NCI-H1930 (cell line): ENCODE data around the gene PGPEP1.
"Not testable (repeated sequence)": the region's sequence is repeated elsewhere in the genome, so short reads cannot be mapped to it uniquely, and the experiment has no call there.

Source experiments
- DNase-seq, 2 experiments: peaks; one replicate each; lab custom pipeline; 2025; lab: John Stamatoyannopoulos, UW

The PGPEP1 gene

DNA sequence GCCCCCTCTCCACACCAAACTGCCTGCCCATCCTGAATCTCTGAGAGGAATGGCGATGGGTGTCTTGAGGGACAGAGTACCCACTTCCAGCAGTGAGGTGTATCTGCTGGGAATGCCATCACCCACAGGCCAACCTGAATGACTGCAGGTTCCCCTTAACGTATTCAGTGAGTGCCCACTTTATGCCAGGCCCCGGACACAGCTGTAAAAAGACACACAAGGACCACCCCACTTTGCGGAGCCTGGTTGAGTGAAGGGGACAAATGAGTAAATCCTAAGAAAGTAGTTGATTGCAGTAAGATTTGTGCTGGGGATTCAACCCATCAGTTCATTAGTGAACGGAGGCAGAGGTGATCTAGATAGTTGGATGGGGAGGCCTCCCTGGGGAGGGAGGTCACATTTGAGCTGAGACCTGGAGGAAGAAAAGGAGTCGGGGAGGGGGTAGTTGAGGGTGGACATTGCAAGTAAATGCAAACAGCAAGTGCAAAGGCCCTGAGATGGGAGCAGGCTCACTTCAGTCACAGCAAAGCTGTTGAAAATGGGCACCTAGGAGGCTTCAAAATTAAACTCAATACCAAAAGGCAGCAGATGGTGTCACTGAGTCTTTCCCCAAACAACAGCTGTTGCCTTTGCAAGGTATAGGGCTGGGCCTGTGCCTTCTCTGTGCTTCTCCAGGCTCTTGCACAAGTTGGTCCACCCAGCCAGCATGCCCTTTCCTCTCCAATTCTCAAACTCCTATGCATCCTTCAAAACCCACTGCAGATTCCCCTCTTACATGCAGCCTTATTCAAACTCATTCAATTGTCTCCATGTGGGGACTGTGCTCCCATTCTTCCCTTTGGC, 49.9 kb downstream of the PGPEP1 start:
- no peak for DNase-seq

DNA sequence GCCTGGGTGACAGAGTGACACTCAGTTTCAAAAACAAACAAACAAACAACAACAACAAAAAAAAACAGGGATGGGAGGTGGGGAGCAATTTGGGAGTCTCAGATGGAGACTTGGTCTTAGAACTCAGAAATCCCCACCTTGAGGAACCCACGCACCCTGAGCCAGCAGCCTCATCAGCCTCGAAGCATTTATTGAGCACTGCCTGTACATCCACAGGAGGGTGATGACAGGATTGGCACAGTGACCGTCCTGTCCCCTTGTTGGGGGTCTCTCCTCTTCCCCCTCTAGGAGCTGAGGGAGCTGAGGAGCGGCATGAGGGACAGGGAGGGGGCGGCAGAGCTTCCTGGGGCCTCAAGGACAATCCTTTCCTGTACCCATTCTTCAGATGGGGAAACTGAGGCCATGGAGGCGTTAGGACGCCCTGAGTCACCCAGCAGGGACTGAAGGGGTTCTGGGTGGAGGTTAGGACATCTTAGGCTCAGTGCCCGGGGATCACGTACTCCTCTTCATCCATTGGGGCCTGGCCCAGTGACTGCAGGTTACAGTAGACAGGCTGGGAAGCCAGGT, 51.2 kb downstream of the PGPEP1 start:
- no peak for DNase-seq

GRCh38 chr19:18392417-18392816, 52.0 kb downstream of the PGPEP1 start:
- no peak for DNase-seq

DNA sequence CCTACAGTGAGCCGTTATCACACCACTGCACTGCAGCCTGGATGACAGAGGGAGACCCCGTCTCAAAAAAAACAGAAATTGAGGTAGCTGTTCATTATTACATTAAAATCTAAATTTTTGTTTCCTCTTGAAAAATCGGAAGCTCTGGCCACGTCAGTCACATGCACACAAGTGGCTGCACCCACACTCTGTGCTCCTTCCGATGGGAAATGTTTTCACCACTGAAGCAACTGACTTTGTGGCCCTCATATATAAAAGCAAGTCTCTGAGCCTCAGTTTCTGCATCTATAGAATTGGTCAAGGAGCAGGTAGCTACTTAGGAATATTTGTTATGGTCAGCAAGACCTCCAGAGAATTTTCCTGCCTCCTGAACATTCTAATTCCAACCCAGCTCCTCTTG, 52.5 kb downstream of the PGPEP1 start:
- DNase-seq: no peak

DNA sequence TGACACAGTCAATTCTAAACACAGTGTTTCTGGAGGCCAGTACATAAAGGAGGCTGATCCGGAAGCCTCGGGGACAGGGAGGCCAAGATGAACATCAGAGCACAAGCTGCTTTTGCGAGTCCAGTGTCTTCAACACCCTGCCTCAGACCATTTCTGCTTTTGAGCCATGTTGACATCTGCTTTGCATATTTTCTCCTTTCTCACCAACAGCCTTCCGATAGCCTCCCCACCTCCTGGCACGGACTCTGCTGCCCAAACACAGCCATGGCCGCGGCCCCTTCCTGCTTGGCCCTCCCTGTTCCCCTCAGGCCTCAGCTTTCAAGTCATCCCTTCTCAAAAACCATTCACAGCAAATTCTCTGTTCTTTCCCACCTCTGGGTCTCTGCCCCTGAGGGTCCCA, 53.4 kb downstream of the PGPEP1 start:
- DNase-seq: no peak

DNA sequence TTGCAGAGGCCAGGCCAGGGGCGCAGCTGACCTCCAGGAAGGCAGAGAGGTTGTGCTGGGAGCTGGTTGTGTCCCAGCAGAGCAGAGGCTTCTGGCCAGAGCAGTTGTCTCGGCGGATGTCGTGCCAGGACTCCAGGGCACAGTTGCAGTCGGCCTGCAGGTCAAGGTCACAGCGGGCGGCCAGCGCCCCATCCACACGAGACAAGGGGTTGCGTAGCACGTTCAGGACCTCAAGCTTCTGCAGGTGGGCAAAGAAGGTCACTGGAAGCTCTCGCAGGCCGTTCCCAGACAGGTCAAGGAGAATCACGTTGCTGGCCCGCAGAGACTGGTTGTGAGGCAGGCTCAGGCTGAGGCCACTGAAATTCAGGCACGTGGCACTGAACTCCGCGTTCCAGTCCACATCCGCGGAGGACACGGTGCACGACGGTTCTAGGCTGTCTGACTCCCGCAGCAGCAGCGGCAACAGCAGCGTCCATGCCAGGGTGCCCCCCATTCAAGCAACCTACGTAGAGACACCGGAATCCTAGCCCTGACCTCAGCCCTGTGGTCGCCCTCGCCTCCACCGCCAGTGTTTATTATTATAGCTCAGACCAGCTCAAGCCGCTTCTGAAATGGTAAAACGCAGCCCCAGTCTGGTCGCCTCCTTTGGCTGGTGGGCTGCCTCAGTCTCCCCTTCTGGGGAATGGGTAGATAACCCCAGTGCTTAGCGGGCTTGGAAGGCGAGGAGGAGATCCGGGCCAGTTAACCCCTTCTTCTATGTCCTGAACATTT, 56.3 kb downstream of the PGPEP1 start:
- DNase-seq: no peak

DNA sequence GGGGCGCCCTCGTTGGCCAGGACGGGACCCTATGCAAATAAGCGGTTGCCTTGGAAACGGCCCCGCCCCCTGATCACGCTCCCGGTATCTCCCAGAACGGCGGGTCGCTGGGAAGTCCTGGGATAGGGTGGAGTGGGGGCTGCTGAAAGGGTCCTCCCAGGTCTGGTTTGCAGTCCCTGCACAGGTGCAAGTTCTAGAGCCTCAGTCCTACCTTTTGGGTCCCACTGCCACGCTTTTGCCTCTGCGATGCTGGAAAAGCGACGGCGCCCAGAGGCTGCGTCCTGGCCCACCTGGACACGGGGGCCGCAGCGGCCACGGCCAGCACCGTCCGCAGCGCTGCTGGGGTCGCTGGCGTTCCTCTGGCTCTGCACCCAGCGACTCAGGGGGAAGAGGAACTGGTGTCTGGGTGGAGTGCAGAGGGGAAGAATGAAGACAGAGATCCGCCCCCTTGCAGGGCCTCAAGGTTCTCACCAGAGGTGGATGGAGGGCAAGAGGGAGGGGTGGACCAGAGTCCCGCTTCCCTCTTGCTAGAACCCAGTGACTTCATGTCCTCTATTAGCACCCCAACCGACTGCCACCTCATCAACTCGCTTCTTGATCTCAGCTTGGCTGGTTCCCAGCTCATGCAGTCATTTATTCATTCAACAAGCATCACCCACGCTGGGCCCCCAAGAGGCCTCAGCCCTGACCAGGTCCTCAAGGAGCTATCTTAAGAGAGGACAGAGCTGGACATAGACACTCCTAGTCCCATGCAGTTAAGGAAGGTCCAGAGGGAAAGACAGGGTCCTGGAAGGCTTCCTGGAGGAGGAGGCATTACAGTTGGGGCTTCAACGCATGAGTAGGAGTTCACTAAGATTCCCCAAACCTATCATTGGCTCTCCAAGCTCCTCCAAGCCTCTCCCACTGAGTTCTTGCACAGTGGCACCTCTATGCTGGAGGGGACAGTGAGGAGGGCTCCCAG, 57.1 kb downstream of the PGPEP1 start, which contains the start of gene LRRC25:
LRRC25 (minus strand) TSS at position 381 of the 961 bp plus-strand sequence. CDS start 659 bp downstream, outside the sequence.
- no peak for DNase-seq

GRCh38 chr19:18399008-18399407, 58.6 kb downstream of the PGPEP1 start:
- DNase-seq: no peak

DNA sequence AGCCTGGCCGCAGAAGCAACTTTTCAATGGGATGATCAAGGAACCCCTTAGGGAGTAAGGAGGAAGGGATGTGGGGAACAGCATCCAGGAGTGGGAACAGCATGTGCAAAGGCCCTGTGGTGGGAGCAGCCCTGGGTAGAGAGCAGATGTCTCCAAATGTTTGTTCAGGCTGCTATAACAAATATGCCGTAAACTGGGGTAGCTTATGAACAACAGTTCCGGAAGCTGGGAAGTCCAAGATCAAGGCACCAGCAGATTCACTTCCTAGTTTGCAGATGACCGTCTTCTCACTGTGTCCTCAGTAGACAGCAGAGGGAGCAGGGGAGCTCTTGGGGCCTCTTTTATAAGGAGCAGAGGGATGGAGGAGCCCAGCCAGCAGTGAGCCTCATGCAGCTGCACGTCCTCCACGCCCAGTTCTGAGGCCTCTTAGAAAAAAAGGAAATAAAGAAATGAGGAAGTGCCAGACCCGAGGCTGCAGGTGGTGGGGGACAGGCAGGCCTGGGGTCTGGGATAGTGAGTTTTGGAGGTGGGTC, 61.2 kb downstream of the PGPEP1 start:
- DNase-seq: no peak

GRCh38 chr19:18402455-18403248, 62.3 kb downstream of the PGPEP1 start:
- DNase-seq: not testable (repeated sequence)

- not testable (repeated sequence) for DNase-seq
Measured at GRCh38 chr19:18405754-18406153, 65.4 kb downstream of the PGPEP1 start.

DNA sequence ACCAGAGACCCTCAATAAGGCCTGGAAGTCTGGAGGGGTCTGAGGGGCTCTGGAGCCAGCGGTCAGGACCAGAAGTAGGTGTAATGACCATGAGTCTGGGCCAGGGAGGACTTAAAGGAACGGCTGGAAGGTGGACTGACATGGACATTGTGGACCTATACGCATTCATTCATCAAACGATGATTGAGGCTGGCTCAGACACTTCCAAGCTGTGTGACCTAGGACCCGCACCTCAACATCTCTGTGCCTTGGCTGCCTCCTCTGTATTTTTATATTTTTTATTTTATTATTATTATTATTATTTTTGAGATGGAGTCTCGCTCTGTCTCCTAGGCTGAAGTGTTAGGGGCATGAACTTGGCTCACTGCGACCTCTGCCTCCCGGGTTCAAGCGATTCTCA, 66.4 kb downstream of the PGPEP1 start:
- no peak for DNase-seq

GRCh38 chr19:18408053-18408476, 67.7 kb downstream of the PGPEP1 start:
- DNase-seq: no peak

GRCh38 chr19:18412610-18413239, 72.3 kb downstream of the PGPEP1 start:
- no peak for DNase-seq

GRCh38 chr19:18414504-18415177, 74.2 kb downstream of the PGPEP1 start:
- no peak for DNase-seq

- no peak for DNase-seq
Measured at GRCh38 chr19:18415178-18415867, 74.9 kb downstream of the PGPEP1 start.

- DNase-seq: peak; percentile 49 to 62
Measured at GRCh38 chr19:18416778-18417249, 76.4 kb downstream of the PGPEP1 start.

GRCh38 chr19:18417250-18418028, 77.0 kb downstream of the PGPEP1 start:
- DNase-seq: peak; percentile 34 to 39
